GM21737 (cell line): ENCODE data around the gene CAD.
"Not testable (repeated sequence)": the region's sequence is repeated elsewhere in the genome, so short reads cannot be mapped to it uniquely, and the experiment has no call there.

Experiments used
- ATAC-seq: cut with Tn5 transposase; IDR thresholded peaks from one replicate; pipeline ENCODE4 v1.9.1; 2021; ENCODE audit warnings: mild to moderate bottlenecking, moderate library complexity; ENCODE audit not compliant: unreplicated experiment

CAD gene

DNA sequence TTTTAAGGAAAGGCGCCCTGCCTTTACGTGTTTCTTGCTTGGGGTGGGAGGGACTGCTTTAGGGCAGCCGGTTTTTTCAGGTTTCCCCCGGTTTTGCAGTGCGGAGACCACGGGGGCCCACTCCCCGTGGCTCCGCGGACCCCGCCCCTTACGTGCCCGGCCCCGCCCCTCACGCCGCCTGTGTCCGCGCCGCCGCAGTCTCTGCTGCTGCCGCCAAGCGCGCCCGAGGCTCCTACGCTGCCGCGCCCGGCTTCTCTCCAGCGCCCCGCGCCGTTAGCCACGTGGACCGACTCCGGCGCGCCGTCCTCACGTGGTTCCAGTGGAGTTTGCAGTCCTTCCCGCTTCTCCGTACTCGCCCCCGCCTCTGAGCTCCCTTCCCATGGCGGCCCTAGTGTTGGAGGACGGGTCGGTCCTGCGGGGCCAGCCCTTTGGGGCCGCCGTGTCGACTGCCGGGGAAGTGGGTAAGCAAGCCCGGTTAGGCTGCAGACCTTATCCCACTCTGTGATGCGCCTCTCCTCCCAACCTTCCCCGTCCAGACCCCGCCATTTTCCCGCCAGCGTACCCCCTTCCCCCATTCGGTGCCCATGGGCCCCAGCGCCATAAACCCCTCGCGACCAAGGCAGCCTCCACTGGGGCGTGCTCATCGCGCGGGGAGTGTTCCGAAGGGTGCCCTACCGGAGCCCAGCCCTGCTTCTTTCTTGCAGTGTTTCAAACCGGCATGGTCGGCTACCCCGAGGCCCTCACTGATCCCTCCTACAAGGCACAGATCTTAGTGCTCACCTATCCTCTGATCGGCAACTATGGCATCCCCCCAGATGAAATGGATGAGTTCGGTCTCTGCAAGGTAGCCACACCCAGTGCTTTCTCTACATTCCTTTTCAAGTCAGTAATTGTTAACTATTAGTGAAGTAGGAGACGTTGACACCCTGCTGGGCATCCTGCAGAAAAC lies at the start of gene CAD:
TSS of gene CAD (plus strand) at position 197 of the 949 bp plus-strand sequence. CDS start at position 380, 183 bp downstream.
- peak; percentile 77 for ATAC-seq

DNA sequence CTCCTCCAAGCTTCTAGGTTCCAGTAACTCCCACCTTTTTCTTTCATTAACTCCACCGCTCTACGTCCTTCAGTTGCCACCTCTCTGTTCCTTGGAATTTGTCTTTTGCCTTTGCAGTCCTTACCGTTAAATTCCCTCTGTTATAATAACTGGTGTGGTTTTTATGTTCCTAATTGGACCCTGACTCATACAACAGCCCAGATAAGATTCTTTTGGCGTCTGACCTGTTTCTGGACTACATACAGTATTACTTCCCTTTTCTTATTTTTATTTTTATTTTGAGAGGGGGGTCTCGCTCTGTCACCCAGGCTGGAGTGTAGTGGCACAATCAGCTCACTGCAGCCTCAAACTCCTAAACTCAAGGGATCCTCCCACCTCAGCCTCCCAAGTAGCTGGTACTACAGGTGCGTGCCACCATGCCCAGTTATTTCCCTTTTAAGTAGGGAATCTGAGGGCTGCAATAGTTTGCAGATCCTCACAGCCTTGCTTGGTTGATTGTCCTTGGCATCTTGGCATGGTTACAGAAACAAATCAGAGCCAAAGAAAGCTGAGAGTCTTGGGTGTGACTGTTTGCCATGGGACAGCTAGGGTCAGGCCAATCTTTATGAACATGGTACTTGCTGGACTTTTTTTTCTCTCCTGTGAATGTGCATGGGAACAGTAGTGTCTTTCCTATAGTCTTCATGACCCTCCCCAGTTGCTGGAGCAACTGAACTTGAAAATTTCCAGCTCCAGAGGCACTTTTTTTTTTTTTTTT lies 46.4 kb upstream of the CAD start:
- ATAC-seq, result no peak

DNA sequence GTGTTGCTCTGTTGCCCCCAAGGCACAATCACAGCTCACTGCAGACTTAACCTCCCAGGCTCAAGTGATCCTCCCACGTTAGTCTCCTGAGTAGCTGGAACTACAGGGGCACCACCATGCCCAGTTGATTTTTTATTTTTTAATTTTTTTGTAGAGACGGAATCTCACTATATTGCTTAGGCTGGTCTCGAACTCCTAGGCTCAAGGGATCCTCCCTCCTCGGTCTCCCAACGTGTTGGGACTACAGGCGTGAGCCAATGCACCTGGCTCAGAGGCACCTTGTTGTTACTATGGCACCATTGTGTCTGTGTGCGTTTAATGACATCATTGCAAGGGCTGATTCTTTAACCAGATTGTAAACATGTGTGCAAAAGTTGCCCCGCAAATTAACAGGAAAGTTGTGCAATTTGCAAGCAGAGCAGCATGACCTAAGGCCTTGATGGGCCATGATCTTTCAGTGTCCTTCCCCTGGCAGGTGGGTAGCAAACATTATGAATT lies 45.8 kb upstream of the CAD start:
- no peak for ATAC-seq

DNA sequence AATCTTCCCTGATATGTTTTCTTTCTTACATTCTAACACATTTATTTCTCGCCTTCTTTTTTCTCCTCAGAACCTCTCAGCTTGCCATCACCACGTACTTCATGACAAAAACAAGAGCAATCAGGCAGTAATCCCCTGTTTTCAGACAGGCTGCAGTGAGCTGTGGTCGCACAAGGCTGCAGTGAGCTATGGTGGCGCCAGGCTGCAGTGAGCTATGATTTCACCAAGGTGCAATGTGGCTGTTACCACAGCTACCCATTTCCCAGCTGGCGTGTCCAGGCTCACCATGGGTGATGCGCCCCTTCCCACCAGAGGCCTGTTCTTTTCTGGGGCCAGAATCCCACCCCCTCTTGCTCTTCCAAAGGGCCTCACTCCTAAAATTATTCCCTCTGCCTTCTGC lies 42.5 kb upstream of the CAD start:
- no peak for ATAC-seq

DNA sequence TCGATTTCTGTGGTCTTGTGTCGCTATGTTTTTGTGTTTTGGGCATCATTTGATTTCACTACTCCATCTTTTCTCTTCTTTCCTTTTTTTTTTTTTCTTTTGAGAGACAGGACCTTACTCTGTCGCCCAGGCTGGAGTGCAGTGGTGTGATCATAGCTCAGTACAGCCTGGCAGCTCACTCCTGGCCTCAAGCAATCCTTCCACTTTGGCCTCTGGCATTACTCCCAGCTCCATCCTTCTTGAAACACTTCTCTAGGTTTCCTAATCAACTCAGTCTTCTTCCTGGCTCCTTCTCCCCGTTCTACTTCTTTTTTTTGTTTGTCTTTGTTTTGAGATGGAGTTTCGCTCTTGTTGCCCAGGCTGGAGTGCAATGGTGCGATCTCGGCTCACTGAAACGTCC lies 41.8 kb upstream of the CAD start:
- ATAC-seq, result no peak

DNA sequence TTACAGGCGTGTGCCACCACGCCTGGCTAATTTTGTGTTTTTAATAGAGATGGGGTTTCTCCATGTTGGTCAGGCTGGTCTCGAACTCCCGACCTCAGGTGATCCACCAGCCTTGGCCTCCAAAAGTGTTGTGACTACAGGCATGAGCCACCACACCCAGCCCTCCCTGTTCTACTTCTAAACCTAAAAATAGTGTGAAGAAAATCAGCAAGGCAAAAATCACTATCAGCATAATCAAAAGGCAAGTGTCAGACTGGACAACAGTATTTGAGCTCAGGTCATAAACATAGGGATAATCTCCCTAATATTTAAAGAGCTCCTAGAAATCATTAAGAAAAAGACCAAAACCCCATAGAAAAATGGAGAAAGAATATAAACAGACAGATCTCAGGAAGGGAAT lies 41.4 kb upstream of the CAD start:
- ATAC-seq, result not testable (repeated sequence)

DNA sequence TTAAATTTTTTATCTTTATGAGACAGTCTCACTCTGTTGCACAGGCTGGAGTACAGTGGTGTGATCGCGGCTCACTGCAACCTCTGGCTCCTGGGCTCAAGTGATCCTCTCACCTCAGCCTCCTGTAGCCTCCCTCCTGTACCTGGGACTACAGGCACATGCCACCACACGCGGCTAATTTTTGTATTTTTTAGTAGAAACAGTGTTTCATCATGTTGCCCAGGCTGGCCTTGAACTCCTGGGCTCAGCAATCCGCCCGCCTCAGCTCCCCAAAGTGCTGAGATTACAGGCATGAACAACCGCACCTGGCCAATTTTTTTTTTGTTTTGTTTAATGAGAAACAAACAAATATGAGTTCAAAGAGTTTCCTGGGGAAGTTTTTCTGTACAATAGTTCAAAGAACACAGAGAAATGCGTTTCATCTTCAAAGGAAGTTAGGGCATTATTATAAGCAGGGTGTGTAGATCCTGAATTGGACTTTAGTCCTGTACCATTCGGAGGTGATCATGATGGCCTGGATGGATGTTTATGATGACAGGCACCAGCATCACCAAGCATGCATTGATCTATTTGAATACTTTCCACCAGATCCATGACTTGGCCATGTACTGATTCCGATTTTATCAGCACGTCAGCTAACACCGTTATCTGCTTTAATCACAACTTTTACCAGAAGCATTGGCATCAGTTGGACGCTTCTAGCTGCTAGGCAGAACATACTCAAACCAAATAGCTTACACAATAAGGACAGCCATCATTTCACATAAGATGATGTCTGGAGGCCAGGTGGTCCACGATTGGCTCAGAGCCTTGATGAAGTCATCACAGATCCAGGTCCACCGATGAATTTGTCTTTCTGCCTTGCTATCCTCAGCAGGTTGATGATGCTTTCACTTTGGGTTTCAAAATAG lies 39.5 kb upstream of the CAD start:
- ATAC-seq, result no peak

DNA sequence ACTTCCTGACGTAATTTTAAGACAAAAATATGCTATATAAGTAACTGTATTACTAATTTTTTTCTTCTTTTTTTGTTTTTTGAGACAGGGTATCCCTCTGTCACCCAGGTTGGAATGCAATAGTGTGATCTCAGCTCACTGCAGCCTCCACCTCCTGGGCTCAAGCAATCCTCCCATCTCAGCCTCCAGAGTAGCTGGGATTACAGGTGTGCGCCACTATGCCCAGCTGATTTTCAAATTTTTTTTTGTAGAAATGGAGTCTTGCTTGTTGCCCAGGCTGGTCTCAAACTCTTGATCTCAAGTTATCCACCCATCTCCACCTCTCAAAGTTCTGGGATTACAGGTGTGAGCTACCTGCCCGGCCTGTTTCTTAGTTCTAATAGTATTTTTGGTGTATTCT lies 38.7 kb upstream of the CAD start:
- ATAC-seq, result no peak

DNA sequence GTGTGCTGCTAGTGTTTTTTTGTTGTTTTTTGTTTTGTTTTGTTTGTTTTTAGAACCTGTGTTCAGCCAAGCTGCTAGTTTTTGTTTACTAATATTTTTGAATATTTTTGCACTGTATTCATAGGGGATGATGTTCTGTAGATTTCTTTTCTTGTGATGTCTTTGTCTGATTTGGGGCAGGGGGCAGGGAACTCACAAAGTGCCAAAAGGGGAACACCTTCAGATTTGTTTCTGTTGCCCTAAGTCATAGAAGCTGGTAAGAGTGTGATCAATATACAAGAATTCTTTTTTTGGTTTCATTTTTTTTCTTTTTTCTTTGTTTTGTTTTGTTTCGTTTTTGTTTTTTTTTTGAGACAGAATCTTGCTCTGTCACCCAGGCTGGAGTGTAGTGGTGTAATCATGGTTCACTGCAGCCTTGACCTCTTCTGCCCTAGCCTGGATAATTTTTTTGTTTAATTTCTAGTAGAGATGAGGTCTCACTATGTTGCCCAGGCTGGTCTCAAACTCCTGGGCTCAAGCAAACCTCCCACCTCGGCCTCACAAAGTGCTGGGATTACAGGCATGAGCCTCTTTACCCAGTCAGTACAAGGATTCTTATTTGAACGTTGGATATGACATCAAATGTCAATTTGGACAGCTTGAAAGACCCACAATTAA lies 37.7 kb upstream of the CAD start:
- no peak for ATAC-seq

DNA sequence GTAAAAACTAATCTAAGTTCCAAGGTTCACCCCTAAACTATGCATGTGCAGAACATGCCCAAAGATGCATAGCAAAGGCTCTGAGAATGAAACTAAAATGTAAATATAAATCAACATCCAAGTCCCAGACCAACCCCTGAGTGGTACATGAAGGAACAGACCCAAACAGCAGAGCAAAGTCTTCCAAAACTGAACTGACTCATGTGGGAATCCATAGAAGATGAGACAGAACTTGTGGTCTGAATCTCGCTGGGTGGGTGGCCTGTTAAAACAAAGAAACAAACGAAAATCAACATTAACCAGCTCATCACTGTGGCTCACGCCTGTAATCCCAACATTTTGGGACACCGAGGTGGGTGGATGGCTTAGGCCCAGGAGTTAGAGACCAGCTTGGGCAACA lies 34.8 kb upstream of the CAD start:
- no peak for ATAC-seq

DNA sequence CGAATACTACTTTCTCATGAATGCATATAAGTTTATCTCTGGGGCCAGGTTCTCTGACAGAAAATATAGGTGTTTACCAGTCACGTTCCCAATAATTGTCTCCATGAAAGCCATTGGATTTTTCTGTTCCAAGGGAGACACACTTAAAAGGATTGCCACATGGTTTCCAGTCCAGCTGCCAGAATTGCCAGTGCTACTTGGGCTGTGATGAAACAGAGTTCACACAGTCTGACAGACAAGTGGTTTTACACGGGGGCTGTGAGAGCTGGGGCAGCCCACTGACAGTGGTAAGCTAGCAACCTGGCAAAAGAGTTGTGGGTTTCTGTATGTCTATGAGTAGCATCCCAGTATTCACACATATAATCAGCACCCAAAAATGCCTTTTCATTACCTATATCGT lies 33.1 kb upstream of the CAD start:
- no peak for ATAC-seq

DNA sequence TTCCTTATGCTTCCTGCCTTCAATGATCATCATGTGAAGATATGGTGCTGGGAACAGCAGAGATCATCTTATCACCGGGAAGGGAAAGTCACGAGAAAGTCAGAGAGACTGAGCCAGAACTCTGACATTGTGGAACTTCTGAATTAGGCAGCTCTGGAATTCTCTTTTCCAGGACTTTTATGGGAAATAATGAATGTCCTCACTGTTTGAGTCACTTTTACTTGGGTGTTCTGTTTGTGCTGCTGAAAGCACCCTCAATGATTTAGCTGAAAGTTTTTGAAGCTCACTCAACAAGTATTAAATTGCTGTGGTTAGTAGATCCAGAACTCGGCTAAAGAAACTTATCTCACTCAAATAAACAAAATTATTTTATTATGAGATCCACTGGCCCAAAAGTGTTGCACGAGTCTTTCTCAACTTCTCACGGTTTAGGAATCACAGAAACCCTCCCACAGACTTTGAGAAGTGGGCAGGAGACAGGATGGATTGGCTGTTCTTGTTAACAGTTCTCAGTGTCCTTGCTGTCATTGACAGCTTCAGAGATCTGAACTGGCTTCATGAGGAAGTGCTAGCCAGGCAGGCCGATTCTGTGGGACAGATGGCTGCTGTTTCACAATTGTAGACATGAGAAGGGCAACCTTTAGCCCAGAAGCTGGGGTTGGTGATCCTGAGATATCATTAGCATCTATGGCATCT lies 31.7 kb upstream of the CAD start:
- no peak for ATAC-seq

DNA sequence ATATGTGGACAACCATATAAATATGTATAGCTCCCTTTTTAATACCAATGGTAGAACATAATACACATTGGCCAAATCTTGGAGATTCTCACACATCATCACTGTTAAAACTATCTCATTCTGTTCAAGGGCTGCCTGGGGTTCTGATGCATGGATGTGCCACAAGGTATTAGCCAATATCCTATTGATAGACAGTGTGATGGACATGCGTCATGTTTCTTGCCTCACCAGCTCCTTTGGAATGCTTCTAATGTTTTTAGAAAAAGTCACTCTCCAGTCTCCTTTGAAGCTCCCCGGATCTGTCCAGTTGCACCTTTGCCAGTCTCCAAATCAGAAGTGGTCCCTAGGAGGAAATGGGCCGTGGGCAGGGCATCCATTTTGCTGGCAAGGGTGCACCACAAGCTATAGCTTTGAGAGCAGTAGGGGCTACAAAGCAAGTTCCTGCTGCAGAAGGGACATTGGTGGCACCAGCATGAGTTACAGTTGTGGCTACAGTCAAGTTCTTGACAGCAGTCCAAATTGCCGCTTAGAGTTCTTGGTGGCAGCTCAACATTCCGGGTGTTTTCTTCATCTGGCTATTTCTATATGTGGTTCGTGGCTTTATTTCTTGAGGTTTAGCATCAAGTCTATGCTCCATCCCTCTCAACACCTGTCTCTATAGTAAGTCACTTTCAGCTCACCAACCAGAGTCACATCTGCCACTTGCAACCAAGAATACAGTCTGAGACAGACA lies 30.4 kb upstream of the CAD start:
- no peak for ATAC-seq

DNA sequence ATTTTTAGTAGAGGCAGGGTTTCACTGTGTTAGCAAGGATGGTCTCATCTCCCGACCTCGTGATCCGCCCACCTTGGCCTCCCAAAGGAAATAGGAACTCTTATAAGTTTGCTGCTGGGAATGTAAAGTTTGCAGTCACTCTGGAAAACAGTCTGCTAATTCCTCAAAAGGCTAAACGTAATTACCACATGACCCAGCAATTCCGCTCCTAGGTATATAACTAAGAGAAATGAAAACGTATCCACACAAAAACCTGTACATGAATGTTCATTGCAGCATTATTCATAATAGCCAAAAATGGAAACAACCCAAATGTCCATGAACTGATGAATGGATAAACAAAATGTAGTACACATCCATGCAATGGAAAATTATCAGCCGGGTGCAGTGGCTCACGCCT lies 27.2 kb upstream of the CAD start:
- no peak for ATAC-seq

DNA sequence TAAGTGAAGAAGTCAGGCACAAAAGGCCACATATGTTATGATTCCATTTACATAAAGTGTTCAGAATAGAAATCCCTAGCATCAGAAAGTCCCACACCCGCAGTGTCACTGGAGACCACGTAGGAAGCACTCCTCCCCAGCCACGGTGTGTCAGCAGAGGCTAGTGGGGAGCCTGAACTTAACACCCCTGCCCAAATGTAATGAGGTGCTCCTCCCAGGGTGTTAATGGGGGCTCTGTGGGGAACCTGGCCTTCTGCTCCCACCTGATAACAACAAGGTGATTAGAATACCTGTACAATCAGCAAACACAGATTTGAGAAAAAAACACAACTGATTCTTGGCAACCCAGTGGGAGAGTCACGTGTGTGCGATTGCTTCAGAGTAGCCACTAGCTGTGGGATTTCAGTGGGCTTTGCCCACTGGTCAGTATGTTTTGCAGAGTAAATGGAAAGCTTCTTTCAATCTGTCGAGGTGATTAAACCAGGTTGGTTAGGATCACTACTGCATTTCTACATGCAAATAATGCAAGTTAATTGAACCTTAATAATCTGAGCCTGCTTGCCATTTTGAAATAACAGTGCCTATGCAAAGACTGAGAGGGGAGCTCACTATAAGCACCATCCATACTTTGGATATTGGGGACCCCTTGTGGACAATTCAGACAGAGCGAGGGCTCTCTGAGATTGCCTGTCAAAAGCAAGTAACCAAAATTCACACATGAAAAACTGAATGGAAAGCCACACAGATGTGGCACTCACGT lies 25.9 kb upstream of the CAD start:
- no peak for ATAC-seq

DNA sequence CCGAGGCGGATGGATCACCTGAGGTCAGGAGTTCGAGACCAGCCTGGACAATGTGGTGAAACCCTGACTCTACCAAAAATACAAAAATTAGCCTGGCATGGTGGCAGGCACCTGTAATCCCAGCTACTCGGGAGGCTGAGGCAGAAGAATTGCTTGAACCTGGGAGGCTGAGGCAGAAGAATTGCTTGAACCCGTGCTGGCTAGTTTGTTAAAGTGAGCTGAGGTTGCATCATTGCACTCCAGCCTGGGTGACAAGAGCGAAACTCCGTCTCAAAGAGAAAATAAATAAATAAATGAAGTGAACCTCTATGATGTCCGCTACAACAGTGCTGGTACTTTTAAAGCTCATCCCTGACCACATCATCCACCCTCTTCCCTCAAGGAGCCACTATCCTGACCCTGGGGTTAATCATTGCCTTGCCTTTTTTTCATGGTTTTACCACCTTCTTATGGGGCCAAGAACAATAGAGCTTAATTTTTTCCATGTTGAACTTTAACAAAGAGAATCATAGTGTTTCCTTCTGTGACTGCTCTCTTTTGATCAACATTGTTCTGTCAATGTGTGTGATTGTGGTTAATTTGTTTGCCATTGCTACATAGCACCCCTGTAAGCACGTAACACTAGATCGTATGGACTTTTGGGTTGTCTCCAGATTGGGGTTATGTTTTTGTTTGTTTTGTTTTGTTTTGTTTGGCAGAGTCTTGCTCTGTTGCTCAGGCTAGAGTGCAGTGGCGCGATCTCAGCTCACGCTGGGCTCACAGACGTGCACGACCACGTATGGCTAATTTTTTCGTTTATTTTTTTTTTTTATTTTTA lies 22.4 kb upstream of the CAD start:
- ATAC-seq, result no peak

DNA sequence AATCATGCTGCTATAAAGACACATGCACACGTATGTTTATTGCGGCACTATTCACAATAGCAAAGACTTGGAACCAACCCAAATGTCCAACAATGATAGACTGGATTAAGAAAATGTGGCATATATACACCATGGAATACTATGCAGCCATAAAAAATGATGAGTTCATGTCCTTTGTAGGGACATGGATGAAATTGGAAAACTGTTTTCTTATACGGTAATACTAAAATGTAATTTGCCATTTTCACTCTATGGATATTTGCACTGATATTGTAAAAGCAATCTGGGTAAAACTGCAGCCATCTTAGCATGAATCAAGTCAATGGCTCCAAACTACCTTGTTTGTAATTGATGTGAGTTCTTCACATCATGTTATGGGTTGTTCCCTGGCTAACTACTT lies 21.4 kb upstream of the CAD start:
- ATAC-seq, result not testable (repeated sequence)
